Stimulated activated CD4-positive, alpha-beta T cell treated with anti-CD3 and anti-CD28 coated beads, Interleukin-12 subunit alpha, Interleukin-12 subunit beta, amount 100 ng/mL, for 4 hours (primary cell): Measurements from ENCODE around the gene PALMD.

ENCODE experiments used
- DNase-seq: peaks from one replicate; pipeline ENCODE4 v3.0.0-alpha.2; 2020

PALMD gene

GRCh38 chr1:99635664-99636063 lies 10.2 kb upstream of the PALMD start:
- DNase-seq: no peak

- no peak for DNase-seq
Observed at GRCh38 chr1:99636647-99637175, 9.2 kb upstream of the PALMD start.

GRCh38 chr1:99638853-99639252 lies 7.1 kb upstream of the PALMD start:
- DNase-seq: no peak

- DNase-seq: no peak
Observed at GRCh38 chr1:99639408-99639807, 6.5 kb upstream of the PALMD start.

- DNase-seq: no peak
Observed at GRCh38 chr1:99639945-99640344, 6.0 kb upstream of the PALMD start.

- DNase-seq: no peak
Observed at GRCh38 chr1:99640672-99641071, 5.2 kb upstream of the PALMD start.

- no peak for DNase-seq
Observed at GRCh38 chr1:99641558-99641957, 4.4 kb upstream of the PALMD start.

GRCh38 chr1:99642053-99642452 lies 3.9 kb upstream of the PALMD start:
- no peak for DNase-seq

- DNase-seq: no peak
Observed at GRCh38 chr1:99643021-99643779, 2.7 kb upstream of the PALMD start.

- DNase-seq: no peak
Observed at GRCh38 chr1:99644279-99645004, 1.5 kb upstream of the PALMD start.

GRCh38 chr1:99645203-99645602 lies 710 bp upstream of the PALMD start:
- DNase-seq: no peak

- DNase-seq: no peak
Observed at GRCh38 chr1:99646868-99647267, 955 bp downstream of the PALMD start.

GRCh38 chr1:99647490-99647889 lies 1.6 kb downstream of the PALMD start:
- DNase-seq: no peak

GRCh38 chr1:99648107-99648506 lies 2.2 kb downstream of the PALMD start:
- DNase-seq: no peak

GRCh38 chr1:99650030-99650429 lies 4.1 kb downstream of the PALMD start:
- DNase-seq: no peak

- no peak for DNase-seq
Observed at GRCh38 chr1:99650773-99651437, 5.0 kb downstream of the PALMD start.

- no peak for DNase-seq
Observed at GRCh38 chr1:99652881-99653281, 7.0 kb downstream of the PALMD start.

GRCh38 chr1:99655376-99655775 lies 9.5 kb downstream of the PALMD start:
- DNase-seq: no peak

GRCh38 chr1:99656701-99657100 lies 10.8 kb downstream of the PALMD start:
- DNase-seq: no peak

GRCh38 chr1:99657213-99658030 lies 11.5 kb downstream of the PALMD start:
- DNase-seq: no peak

- DNase-seq: no peak
Observed at GRCh38 chr1:99658031-99658290, 12.0 kb downstream of the PALMD start.

GRCh38 chr1:99659755-99660210 lies 13.9 kb downstream of the PALMD start:
- no peak for DNase-seq

- no peak for DNase-seq
Observed at GRCh38 chr1:99660496-99660895, 14.6 kb downstream of the PALMD start.
